GM13976 (cell line): ENCODE measurements around the gene CELF2.

Experiments used
- DNase-seq: peaks from one replicate; pipeline ENCODE4 v3.0.0; 2012; ENCODE audit warnings: low spot score
- CTCF ChIP-seq: IDR thresholded peaks from 2 replicates; pipeline ENCODE4 v1.5.1; 2012; ENCODE audit warnings: borderline replicate concordance, mild to moderate bottlenecking; ENCODE audit not compliant: insufficient read depth; ENCODE audit errors: extremely low read depth, missing control alignments, control extremely low read depth
- in situ Hi-C: fragments of 300-500 bp; cut with MboI; formaldehyde crosslinking; loops from one replicate; pipeline ENCODE4 v1.12.0; 2022; ENCODE audit warnings: low sequenced_read_pairs, mixed read lengths, inconsistent platforms; ENCODE audit not compliant: unreplicated experiment

Gene CELF2

GRCh38 chr10:11049806-11050205, 32.1 kb downstream of the CELF2 start:
- in situ Hi-C loops, result no loop called here
- no peak for TF ChIP-seq CTCF
- DNase-seq, result no peak

- DNase-seq, result no peak
These were observed 32.9 kb downstream of the CELF2 start for GRCh38 chr10:11050301-11051287.

GRCh38 chr10:11057018-11057417, 39.3 kb downstream of the CELF2 start:
- no peak for DNase-seq
- in situ Hi-C loops, result no loop called here
- TF ChIP-seq CTCF, result no peak

More at GRCh38 chr10:11050301-11051287, 32.9 kb downstream of the CELF2 start:
- in situ Hi-C loops, result no loop called here
- TF ChIP-seq CTCF, result no peak

- in situ Hi-C loops, result no loop called here
- no peak for TF ChIP-seq CTCF
- DNase-seq, result no peak
These were observed 39.8 kb downstream of the CELF2 start for GRCh38 chr10:11057448-11057847.

- in situ Hi-C loops, result no loop called here
- no peak for TF ChIP-seq CTCF
- DNase-seq, result no peak
These were observed 40.3 kb downstream of the CELF2 start for GRCh38 chr10:11057994-11058393.

GRCh38 chr10:11058965-11059364, 41.3 kb downstream of the CELF2 start:
- no peak for DNase-seq
- TF ChIP-seq CTCF, result no peak
- in situ Hi-C loops, result no loop called here

GRCh38 chr10:11063856-11064255, 46.2 kb downstream of the CELF2 start:
- TF ChIP-seq CTCF, result no peak
- no peak for DNase-seq
- in situ Hi-C loops, result no loop called here
